Colonic mucosa (tissue), 4 donors: ENCODE measurements around the gene FGG. TPM values are rescaled to one million over a fixed set of nuclear protein-coding genes. Genes with fewer than 3 reads are reported as not detected.

Experiments
- DNase-seq: peaks from one replicate; pipeline ENCODE4 v3.0.0-alpha.2; 2020
- H3K27ac ChIP-seq: fragments of 200-600 bp; one replicate; pipeline ENCODE4 v1.8.0; 2021
- H3K27me3 ChIP-seq: fragments of 200-600 bp; one replicate; pipeline ENCODE4 v1.8.0; 2021
- H3K36me3 ChIP-seq: fragments of 200-600 bp; one replicate; pipeline ENCODE4 v1.8.0; 2021
- H3K4me1 ChIP-seq: fragments of 200-600 bp; one replicate; pipeline ENCODE4 v1.8.0; 2021; ENCODE audit warnings: mild to moderate bottlenecking
- H3K4me3 ChIP-seq: fragments of 200-600 bp; one replicate; pipeline ENCODE4 v1.8.0; 2021
- H3K9ac ChIP-seq, 2 donors: one replicate each; pipeline ENCODE4 v1.7.0; 2013; ENCODE audit warnings: control low read depth in 2 of 2, low read depth in 2 of 2, low read length in 2 of 2
- H3K9me3 ChIP-seq: fragments of 200-600 bp; one replicate; pipeline ENCODE4 v1.8.0; 2021
- intact Hi-C: fragments of 100-400 bp; cut with DNase I; formaldehyde crosslinking; loops from one replicate; pipeline ENCODE4 v1.14.1; 2022
- total RNA-seq, 2 donors: library from RNA; stranded (reverse); fragmentation: NEBNext Ultra II Directional in 1 of 2; extraction: Animal tissue kit (Norgen Biotek cat#: 25700) in 1 of 2; gene quantifications; one replicate each; pipeline ENCODE4 v1.2.1, GENCODE V29; 2021
- TF ChIP-seq, protein P1 (sequence below): fragments of 200-600 bp; IDR thresholded peaks from one replicate; pipeline ENCODE4 v1.8.0; 2022; ENCODE audit warnings: antibody characterized with exemption, mild to moderate bottlenecking
- donor health status: healthy.
- donor health status: DM: no; HTN: no; CAD: no.
- donor health status: DM: no; HTN: no; CAD: no.

FGG gene
- total RNA-seq, 2 donors from 2014 or later: 0.29 to 6.1 TPM

DNA sequence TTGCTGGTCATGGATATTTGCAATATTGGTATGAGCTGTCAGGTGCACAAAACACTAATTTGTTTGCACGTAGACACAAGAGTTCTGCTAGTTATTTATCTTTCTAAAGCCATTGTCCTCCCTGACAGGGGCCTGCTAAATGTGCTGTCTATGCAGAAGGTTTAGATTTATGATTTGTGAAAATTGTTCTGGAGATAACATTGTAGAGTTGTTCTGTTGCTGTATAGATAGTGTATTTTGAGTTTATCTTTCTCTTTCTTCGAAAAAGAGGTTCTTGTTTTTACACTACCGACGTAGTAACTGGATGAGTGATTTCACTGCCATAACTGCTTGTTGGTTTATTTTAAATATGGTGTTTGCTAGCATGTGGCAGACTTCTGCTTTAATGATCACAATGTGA lies 28.5 kb upstream of the FGG start:
- Histone ChIP-seq H3K9me3 (no peaks in the 10 kb centered on the region), H3K4me3 (no peak overlapping the region), H3K27ac (no peak overlapping the region), H3K27me3 (no peaks in the 10 kb centered on the region), H3K9ac (no peak overlapping the region), H3K4me1 (no peaks in the 10 kb centered on the region), H3K36me3 (no peaks in the 10 kb centered on the region)
- intact Hi-C loops: no loop called here
- TF ChIP-seq, protein P1, sequence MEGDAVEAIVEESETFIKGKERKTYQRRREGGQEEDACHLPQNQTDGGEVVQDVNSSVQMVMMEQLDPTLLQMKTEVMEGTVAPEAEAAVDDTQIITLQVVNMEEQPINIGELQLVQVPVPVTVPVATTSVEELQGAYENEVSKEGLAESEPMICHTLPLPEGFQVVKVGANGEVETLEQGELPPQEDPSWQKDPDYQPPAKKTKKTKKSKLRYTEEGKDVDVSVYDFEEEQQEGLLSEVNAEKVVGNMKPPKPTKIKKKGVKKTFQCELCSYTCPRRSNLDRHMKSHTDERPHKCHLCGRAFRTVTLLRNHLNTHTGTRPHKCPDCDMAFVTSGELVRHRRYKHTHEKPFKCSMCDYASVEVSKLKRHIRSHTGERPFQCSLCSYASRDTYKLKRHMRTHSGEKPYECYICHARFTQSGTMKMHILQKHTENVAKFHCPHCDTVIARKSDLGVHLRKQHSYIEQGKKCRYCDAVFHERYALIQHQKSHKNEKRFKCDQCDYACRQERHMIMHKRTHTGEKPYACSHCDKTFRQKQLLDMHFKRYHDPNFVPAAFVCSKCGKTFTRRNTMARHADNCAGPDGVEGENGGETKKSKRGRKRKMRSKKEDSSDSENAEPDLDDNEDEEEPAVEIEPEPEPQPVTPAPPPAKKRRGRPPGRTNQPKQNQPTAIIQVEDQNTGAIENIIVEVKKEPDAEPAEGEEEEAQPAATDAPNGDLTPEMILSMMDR: no peak
- DNase-seq: no peak

DNA sequence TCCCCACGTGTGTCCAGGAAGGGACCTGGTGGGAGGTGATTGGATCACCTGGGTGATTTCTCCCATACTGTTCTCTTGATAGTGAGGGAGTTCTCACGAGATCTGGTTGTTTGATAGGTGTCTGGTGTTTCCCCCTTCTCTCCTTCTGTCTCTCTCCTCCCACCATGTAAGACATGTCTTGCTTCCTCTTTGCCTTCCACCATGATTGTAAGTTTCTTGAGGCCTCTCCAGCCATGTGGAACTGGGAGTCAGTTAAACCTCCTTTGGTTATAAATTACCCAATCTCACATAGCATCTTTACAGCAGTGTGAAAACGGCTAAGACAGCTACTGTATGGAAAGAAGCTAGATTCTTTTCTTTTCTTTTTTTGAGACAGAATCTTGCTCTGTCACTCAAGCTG lies 21.6 kb upstream of the FGG start:
- H3K4me3 ChIP-seq: no peak overlapping the region
- TF ChIP-seq, protein P1: no peak
- H3K4me1 ChIP-seq: no peaks in the 10 kb centered on the region
- intact Hi-C loops: no loop called here
- H3K9ac ChIP-seq: no peak overlapping the region
- H3K27me3 ChIP-seq: no peaks in the 10 kb centered on the region
- H3K9me3 ChIP-seq: no peaks in the 10 kb centered on the region
- no peak for DNase-seq
- H3K27ac ChIP-seq: no peak overlapping the region
- H3K36me3 ChIP-seq: no peaks in the 10 kb centered on the region

DNA sequence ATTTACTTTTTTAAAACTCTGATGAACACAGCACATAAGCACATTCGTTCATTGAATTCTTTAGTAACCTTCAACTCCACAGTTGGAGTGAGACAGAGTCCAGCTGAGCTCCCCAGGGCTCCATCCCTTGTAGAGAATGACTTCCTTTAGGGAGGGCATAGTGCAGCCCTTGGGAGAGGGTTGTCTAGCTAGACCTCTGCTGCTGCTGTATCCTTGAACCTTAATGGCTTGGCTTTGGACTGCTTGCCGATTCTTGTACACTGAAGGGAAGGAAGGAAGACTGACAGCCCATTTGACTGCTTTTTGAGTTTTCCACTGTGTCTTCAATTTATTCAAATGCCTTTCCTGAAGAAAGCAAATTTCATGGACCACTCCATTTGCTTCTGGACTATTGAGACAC lies 19.4 kb upstream of the FGG start:
- H3K27ac ChIP-seq: no peak overlapping the region
- peaks cover 2% of the 10 kb centered on the region for H3K4me1 ChIP-seq
- no peaks in the 10 kb centered on the region for H3K27me3 ChIP-seq
- no peak overlapping the region for H3K4me3 ChIP-seq
- H3K36me3 ChIP-seq: no peaks in the 10 kb centered on the region
- DNase-seq: no peak
- intact Hi-C loops: no loop called here
- TF ChIP-seq, protein P1: no peak
- no peaks in the 10 kb centered on the region for H3K9me3 ChIP-seq
- no peak overlapping the region for H3K9ac ChIP-seq

DNA sequence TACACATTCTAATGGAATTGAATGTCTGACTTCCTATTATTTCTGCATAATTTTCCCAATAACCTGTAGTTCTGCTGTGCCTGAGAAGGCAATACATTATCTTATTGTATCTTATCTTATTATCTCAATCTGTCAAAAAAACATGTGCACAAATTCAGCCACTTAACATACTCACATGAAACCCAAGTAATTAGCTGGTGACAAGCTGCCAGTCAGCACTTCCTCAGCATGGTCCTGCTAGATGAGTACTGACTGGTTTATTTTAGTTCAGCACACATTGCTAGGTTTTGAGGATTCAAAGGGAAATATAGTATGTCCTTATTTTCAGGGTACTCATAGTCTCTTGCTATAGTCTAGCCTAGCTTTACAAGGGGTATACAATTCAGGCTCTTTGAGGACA lies 17.9 kb upstream of the FGG start:
- H3K27me3 ChIP-seq: no peaks in the 10 kb centered on the region
- DNase-seq: no peak
- H3K9me3 ChIP-seq: no peaks in the 10 kb centered on the region
- H3K27ac ChIP-seq: no peak overlapping the region
- TF ChIP-seq, protein P1: no peak
- no peak overlapping the region for H3K4me3 ChIP-seq
- peaks cover 3% of the 10 kb centered on the region for H3K4me1 ChIP-seq
- intact Hi-C loops: no loop called here
- no peak overlapping the region for H3K9ac ChIP-seq
- H3K36me3 ChIP-seq: no peaks in the 10 kb centered on the region

DNA sequence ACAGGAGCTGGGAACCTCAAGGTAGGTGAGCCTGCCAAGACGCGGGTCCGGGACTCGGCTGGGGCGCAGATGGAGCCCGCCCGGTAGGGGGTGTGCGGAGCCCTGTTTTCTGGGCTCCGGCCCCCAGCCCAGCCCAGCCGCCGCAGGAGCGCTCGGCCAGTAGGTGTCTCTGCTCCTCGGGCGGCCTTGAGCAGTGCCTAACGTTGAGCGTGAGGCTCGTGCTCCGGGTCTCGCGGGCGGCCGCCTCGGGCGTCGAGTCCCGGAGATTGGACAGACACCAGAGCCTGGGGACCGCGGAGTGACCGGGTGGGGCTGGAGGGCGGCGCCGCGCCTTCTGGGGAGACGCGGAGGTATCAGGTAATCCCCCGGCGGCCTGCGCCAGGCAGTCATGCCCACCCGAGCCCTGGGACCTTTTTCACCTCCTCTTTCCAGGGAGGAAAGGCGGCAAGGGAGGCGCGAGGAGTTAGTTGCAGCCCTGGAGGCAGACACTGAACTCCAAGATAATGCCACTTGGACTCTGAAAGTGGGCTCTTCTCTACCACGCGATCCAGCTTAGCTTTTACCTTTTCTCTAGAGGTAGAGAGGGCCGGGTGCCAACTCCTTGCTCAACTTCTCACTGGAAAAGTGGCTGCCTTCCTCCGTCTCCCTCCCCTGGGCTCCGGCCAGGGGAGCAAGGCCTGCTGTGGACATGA lies 14.5 kb upstream of the FGG start:
- peak; percentile 26 for DNase-seq
- H3K27me3 ChIP-seq: no peaks in the 10 kb centered on the region
- H3K4me3 ChIP-seq: no peak overlapping the region
- TF ChIP-seq, protein P1: peak; percentile 41
- H3K9ac ChIP-seq: no peak overlapping the region
- no peaks in the 10 kb centered on the region for H3K9me3 ChIP-seq
- intact Hi-C loops: no loop called here
- no peaks in the 10 kb centered on the region for H3K36me3 ChIP-seq
- no peak overlapping the region for H3K27ac ChIP-seq
- peaks cover 3% of the 10 kb centered on the region for H3K4me1 ChIP-seq
